ENCODE measurements around the gene DNAJB7.

DNAJB7 gene

GRCh38 chr22:40862013-40862412 is at the start of gene DNAJB7:
DNAJB7 (minus strand) TSS chr22:40862113; CDS start chr22:40861994, 119 bp downstream.
- no peak for TF ChIP-seq CTCF (IDR thresholded peaks at IDR 0.05; ENCODE audit: insufficient read depth, low read depth, low read length, missing control alignments)
- no peak for DNase-seq (ENCODE audit: low read depth)

GRCh38 chr22:40908895-40909294 is 47.0 kb upstream of the DNAJB7 start:
- H3K4me3 ChIP-seq (ENCODE audit: low read depth, low read length) = no peak overlapping the region
- no peak for TF ChIP-seq CTCF (IDR thresholded peaks at IDR 0.05; ENCODE audit: insufficient read depth, low read depth, low read length, missing control alignments)
- DNase-seq (ENCODE audit: low read depth) = no peak

More at GRCh38 chr22:40862013-40862412, at the start of gene DNAJB7:
- no peak within 1 kb of the TSS for H3K4me3 ChIP-seq (ENCODE audit: low read depth, low read length)

- no peak for DNase-seq (ENCODE audit: low read depth)
- H3K4me3 ChIP-seq (ENCODE audit: low read depth, low read length) = no peak overlapping the region
- TF ChIP-seq CTCF (IDR thresholded peaks at IDR 0.05; ENCODE audit: insufficient read depth, low read depth, low read length, missing control alignments) = no peak
Measured at GRCh38 chr22:40904101-40904500, 42.2 kb upstream of the DNAJB7 start.

GRCh38 chr22:40898850-40899357 is 37.0 kb upstream of the DNAJB7 start:
- peak; percentile 68 for DNase-seq (ENCODE audit: low read depth)
- no peak overlapping the region for H3K4me3 ChIP-seq (ENCODE audit: low read depth, low read length)
- TF ChIP-seq CTCF (IDR thresholded peaks at IDR 0.05; ENCODE audit: insufficient read depth, low read depth, low read length, missing control alignments) = peak; percentile 43

GRCh38 chr22:40894417-40894816 is 32.5 kb upstream of the DNAJB7 start:
- DNase-seq (ENCODE audit: low read depth) = no peak
- no peak overlapping the region for H3K4me3 ChIP-seq (ENCODE audit: low read depth, low read length)
- no peak for TF ChIP-seq CTCF (IDR thresholded peaks at IDR 0.05; ENCODE audit: insufficient read depth, low read depth, low read length, missing control alignments)

GRCh38 chr22:40890881-40891280 is 29.0 kb upstream of the DNAJB7 start:
- DNase-seq (ENCODE audit: low read depth) = no peak
- TF ChIP-seq CTCF (IDR thresholded peaks at IDR 0.05; ENCODE audit: insufficient read depth, low read depth, low read length, missing control alignments) = no peak
- H3K4me3 ChIP-seq (ENCODE audit: low read depth, low read length) = no peak overlapping the region

GRCh38 chr22:40889116-40889515 is 27.2 kb upstream of the DNAJB7 start:
- no peak for DNase-seq (ENCODE audit: low read depth)
- H3K4me3 ChIP-seq (ENCODE audit: low read depth, low read length) = no peak overlapping the region
- no peak for TF ChIP-seq CTCF (IDR thresholded peaks at IDR 0.05; ENCODE audit: insufficient read depth, low read depth, low read length, missing control alignments)
